ENCODE data around the gene ICAM2.

GRCh38 chr17:64007838-64008282 lies 12.6 kb downstream of the ICAM2 start:
- no peak for TF ChIP-seq CTCF (conservative IDR thresholded peaks at IDR 0.05; ENCODE audit: low read length)
- TF ChIP-seq EZH2phosphoT487 (IDR thresholded peaks at IDR 0.05; ENCODE audit: borderline replicate concordance), result no peak

All from Loucy (cell line).